Natural killer cell treated with Interleukin-12 subunit alpha and Interleukin-12 subunit beta and Interleukin-15 and Interleukin-18, amount 100 ng/mL, for 72 hours (primary cell): ENCODE data around the gene SNX1. TPM values are rescaled to one million over a fixed set of nuclear protein-coding genes. Genes with fewer than 3 reads are reported as not detected.
"Not testable (repeated sequence)": the region's sequence is repeated elsewhere in the genome, so short reads cannot be mapped to it uniquely, and the experiment has no call there.

ENCODE experiments used
- ATAC-seq, 2 donors: fragments of 150-1000 bp; cut with Tn5 transposase in 1 of 2; sonication (Bioruptor Pico), chemical (Tn5 transposase) in 1 of 2; 2 replicates each; pipeline ENCODE4 v1.10.0; 2021
- DNase-seq: peaks from one replicate; pipeline ENCODE4 v3.0.0; 2022; ENCODE audit warnings: low spot score
- H3K27ac Mint-ChIP-seq, 2 donors: 1 replicate in 1 of 2; 2 replicates in 1 of 2; pipeline ENCODE4 v1.8.0; 2022; ENCODE audit warnings: mixed read lengths in 2 of 2, mild to moderate bottlenecking in 1 of 2, moderate library complexity in 1 of 2
- H3K27me3 Mint-ChIP-seq, 2 donors: 1 replicate in 1 of 2; 2 replicates in 1 of 2; pipeline ENCODE4 v1.8.0; 2022; ENCODE audit warnings: mixed read lengths in 2 of 2
- H3K36me3 Mint-ChIP-seq: one replicate; pipeline ENCODE4 v1.8.0; 2022; ENCODE audit warnings: mixed read lengths
- H3K4me1 Mint-ChIP-seq, 2 donors: 1 replicate in 1 of 2; 2 replicates in 1 of 2; pipeline ENCODE4 v1.8.0; 2022; ENCODE audit warnings: low read depth in 2 of 2, mixed read lengths in 2 of 2, mild to moderate bottlenecking in 1 of 2
- H3K4me3 Mint-ChIP-seq: one replicate; pipeline ENCODE4 v1.8.0; 2022; ENCODE audit warnings: mixed read lengths
- H3K9me3 Mint-ChIP-seq: 2 replicates; pipeline ENCODE4 v1.8.0; 2022; ENCODE audit warnings: mixed read lengths
- total RNA-seq, 2 donors: library from RNA; stranded (reverse); gene quantifications; one replicate each; pipeline ENCODE4 v1.2.3, GENCODE V29; 2022

The SNX1 gene
- total RNA-seq, 2 donors from 2014 or later: 119 to 132 TPM

DNA sequence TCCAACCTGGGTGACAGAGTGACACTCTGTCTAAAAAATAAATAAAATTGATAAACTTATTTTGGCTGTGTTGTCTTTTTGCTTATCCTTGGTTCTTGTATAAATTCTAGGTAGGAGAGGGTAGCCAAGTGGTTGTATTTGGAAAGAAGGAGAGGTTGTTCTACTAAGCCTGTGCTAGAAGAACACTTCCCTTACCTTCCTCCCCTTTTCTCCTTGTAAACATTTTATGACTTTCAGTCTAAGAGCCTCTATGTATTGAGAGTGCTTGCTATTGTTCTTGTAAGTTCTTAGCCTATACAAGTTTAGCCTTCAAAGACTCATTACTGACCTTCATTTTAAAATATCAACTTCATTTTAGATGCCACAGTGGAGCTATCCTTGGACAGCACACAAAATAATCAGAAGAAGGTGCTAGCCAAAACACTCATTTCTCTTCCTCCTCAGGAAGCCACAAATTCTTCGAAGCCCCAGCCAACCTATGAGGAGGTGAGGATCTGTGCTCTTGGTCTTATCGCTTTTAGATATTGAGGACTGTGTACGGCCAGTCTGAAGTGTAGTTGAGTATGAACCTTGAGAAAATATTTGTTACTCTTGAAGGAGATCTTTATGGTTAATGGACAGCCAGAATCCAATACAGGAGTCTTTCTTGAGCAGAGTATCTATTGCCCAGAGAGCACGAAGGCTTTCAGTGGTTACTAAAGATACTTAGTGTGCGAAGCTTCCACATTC lies 22.1 kb downstream of the SNX1 start:
- Mint-ChIP-seq H3K27ac (no peak overlapping the region), H3K9me3 (no peaks in the 10 kb centered on the region), H3K4me3 (no peak overlapping the region), H3K36me3 (peaks cover 31% of the 10 kb centered on the region), H3K27me3 (no peaks in the 10 kb centered on the region), H3K4me1 (peaks cover 9% of the 10 kb centered on the region in 2 donors)
- DNase-seq (no peak), ATAC-seq (peak in 1 of 2 donors; percentile 33)

DNA sequence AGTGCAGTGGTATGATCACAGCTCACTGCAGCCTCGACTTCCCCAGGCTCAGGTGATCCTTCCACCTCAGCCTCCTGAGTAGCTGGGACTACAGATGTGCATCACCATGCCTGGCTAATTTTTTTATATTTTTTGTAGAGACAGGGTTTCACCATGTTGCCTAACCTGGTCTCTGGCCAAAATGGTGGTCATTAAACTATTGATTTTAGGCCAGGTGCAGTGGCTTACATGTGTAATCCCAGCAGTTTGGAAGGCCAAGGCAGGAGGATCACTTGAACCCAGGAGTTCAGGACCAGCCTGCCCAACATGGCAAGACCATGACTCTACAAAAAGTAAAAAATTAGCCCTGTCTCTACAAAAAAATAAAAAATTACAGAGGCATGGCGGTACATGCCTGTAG lies 24.5 kb downstream of the SNX1 start:
- not testable (repeated sequence) for DNase-seq, H3K9me3 Mint-ChIP-seq, ATAC-seq, H3K27ac Mint-ChIP-seq, H3K27me3 Mint-ChIP-seq, H3K4me1 Mint-ChIP-seq, H3K4me3 Mint-ChIP-seq
- H3K36me3 Mint-ChIP-seq: peaks cover 16% of the 10 kb centered on the region

DNA sequence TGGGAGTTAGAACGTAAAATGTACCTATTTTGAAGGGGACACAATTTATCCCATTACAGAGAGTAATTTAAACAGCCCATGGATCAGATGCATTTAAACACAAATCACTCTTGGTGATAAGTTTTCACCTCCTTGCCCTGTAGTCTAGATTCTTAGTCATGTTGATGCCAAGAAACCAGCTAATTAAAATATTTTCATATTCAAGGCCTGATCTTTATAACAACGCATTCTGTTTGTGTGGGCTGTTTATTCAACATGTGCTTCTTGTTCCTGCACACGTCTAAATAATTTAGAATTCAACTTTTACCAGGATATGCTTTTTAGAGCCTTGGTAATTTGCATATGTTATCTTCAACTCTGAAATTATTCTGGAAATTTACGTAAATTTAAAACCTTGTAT lies 25.8 kb downstream of the SNX1 start:
- ATAC-seq (no peak), DNase-seq (no peak)
- Mint-ChIP-seq H3K36me3 (peaks cover 16% of the 10 kb centered on the region), H3K4me1 (peaks cover 7 to 9% of the 10 kb centered on the region in 2 donors), H3K4me3 (no peak overlapping the region), H3K27ac (no peak overlapping the region), H3K9me3 (no peaks in the 10 kb centered on the region), H3K27me3 (no peaks in the 10 kb centered on the region)

DNA sequence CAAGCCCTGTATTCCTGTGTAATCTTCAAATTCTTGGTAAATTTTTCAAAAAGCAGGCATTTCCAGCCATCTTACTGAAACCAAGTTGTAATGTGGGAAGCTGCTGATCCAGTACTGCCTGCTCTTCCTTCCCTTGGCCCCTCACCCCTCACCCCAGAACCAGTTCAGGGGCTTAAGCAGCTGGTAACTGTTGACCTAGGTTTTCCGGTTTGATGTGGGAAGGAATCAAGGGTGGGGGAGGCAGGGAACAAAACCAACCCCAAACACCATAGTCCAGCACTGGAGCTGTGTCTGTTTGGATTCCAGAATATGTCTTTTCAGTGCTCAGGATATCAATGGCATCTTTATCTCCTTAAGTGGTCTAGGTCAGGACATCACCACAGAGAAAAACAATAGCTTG lies 26.7 kb downstream of the SNX1 start:
- Mint-ChIP-seq H3K9me3 (no peaks in the 10 kb centered on the region), H3K4me1 (peaks cover 7 to 9% of the 10 kb centered on the region in 2 donors), H3K36me3 (peaks cover 20% of the 10 kb centered on the region), H3K27me3 (no peaks in the 10 kb centered on the region), H3K27ac (no peak overlapping the region), H3K4me3 (no peak overlapping the region)
- no peak for ATAC-seq
- no peak for DNase-seq

DNA sequence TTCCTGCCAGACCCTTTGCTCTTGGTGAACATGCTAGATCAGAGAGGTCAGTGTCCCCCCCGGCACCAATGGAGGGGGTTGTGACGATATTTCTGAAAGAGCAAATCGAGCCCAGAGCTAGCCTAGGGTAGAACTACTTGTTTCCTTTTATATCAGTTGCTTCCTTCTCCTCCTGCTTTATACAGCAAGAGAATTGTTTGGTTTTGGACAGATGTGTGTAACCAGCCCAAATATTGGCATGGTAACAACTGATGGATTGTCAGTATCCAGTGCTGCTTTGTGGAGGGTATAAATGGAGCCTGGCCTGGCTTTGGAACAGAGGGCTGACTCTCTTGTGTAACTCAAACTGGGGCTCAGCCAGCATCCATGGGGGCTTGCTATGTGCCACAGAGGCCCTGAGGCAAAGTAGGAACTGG lies 27.2 kb downstream of the SNX1 start:
- ATAC-seq (no peak), DNase-seq (no peak)
- no peaks in the 10 kb centered on the region for H3K9me3 Mint-ChIP-seq
- H3K27ac Mint-ChIP-seq: no peak overlapping the region
- no peaks in the 10 kb centered on the region for H3K27me3 Mint-ChIP-seq
- peaks cover 22% of the 10 kb centered on the region for H3K36me3 Mint-ChIP-seq
- peaks cover 8 to 9% of the 10 kb centered on the region in 2 donors for H3K4me1 Mint-ChIP-seq
- H3K4me3 Mint-ChIP-seq: no peak overlapping the region

DNA sequence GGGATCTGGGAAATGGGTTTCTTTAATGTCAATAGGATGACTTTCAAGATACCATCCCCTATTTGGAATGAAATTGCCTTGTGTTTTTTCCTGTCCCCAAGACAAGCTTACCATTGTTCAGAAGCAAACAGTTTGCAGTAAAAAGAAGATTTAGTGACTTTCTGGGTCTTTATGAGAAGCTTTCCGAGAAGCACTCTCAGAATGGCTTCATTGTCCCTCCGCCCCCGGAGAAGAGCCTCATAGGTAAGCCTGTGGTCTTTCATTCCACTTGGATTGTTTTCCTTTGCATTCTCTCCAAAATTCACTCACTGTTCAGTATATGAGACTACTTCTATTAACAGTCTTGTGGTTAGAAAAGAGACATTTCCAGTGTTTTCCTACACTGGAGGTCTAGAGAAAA lies 30.2 kb downstream of the SNX1 start:
- ATAC-seq (no peak), DNase-seq (no peak)
- no peak overlapping the region for H3K4me3 Mint-ChIP-seq
- peaks cover 4 to 8% of the 10 kb centered on the region in 2 donors for H3K4me1 Mint-ChIP-seq
- H3K36me3 Mint-ChIP-seq: peaks cover 16% of the 10 kb centered on the region
- no peaks in the 10 kb centered on the region for H3K9me3 Mint-ChIP-seq
- H3K27me3 Mint-ChIP-seq: no peaks in the 10 kb centered on the region
- H3K27ac Mint-ChIP-seq: no peak overlapping the region

DNA sequence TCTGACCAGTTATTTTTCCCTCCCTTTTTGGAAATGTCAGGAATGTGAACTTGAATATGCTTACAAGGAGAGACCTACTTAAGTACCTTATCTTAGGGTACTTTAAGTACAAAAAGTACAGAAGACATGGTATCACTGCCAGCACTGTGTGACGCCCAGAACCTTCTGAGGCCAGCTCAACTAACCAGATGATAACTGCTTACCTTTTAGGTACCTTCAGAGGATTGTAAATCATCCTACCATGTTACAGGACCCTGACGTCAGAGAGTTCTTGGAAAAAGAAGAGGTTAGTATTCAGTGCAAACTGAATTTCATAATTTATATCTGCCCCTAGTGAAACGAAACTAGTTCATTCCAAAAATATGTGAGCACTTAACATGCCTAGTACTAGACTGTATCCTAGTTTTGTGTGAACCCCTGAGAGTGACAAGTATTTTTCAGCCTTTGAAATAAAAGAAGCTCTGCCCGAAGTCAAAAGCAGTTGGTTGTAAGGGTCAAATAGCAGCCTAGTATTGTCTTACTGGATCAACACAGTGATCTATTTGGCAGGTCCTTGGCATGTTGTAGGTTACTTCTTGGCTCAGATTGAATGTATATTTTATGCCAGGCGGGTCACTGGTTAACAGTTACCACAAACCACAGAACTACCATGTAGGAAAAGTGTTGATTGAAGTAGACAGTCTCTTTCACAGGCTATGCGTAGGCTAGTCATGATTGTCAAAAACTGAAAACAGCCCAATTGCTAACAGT lies 31.9 kb downstream of the SNX1 start:
- Mint-ChIP-seq H3K4me1 (peaks cover 4 to 8% of the 10 kb centered on the region in 2 donors), H3K27ac (no peak overlapping the region), H3K27me3 (no peaks in the 10 kb centered on the region), H3K36me3 (peaks cover 18% of the 10 kb centered on the region), H3K4me3 (no peak overlapping the region), H3K9me3 (no peaks in the 10 kb centered on the region)
- DNase-seq (no peak), ATAC-seq (no peak)

DNA sequence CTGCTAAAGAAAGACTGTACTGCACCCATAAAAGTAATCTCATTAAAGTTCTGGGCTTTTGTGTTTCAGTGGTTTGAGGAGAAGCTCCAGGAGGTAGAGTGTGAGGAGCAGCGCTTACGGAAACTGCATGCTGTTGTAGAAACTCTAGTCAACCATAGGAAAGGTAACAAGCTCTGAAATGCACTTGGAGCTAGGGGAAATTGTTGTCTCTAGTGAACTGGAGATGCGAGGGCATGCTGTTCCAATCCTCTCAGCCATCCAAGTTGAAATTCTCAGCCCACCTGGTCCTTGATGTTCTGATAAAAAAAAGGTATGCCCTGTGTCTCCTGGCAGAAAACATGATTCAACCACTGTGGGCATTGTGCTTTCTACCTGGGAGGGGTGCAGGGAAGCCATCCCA lies 34.4 kb downstream of the SNX1 start:
- H3K9me3 Mint-ChIP-seq: no peaks in the 10 kb centered on the region
- H3K27me3 Mint-ChIP-seq: no peaks in the 10 kb centered on the region
- H3K36me3 Mint-ChIP-seq: peaks cover 18% of the 10 kb centered on the region
- no peak overlapping the region for H3K27ac Mint-ChIP-seq
- H3K4me3 Mint-ChIP-seq: no peak overlapping the region
- DNase-seq (no peak), ATAC-seq (no peak)
- H3K4me1 Mint-ChIP-seq: peaks cover 4 to 8% of the 10 kb centered on the region in 2 donors

DNA sequence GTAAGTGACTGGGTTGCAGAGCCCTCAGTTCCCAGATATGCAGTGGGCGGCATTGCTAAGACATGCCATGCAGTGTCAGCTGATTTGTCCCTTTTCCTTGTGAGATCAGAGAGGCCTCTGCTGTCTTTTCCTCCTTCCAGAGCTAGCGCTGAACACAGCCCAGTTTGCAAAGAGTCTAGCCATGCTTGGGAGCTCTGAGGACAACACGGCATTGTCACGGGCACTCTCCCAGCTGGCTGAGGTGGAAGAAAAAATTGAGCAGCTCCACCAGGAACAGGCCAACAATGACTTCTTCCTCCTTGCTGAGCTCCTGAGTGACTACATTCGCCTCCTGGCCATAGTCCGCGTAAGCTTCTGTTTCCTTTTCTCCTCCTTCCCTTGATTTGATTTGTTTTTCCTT lies 35.8 kb downstream of the SNX1 start:
- no peak overlapping the region for H3K4me3 Mint-ChIP-seq
- no peaks in the 10 kb centered on the region for H3K9me3 Mint-ChIP-seq
- no peaks in the 10 kb centered on the region for H3K27me3 Mint-ChIP-seq
- DNase-seq (no peak), ATAC-seq (no peak)
- H3K4me1 Mint-ChIP-seq: peaks cover 4 to 8% of the 10 kb centered on the region in 2 donors
- no peak overlapping the region for H3K27ac Mint-ChIP-seq
- H3K36me3 Mint-ChIP-seq: peaks cover 18% of the 10 kb centered on the region

DNA sequence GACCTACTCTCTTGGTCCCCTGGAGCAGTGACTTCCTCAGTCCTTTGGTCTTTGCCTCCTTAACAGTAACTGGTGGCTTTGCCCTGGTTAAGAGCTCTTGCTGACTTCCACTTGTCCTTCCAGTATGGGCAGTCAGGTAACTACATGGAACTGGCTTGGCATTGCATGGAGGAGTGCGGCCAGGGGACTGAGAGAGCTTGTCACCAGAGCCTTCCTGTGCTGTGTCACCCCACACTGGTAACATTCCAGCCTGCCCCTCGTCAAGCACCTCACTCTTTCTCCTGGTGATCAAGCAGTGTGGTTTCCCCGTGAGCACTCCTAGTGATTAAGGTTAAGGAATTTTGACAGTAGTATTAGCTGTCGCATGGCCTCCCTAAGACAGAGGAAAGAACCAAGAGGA lies 36.4 kb downstream of the SNX1 start:
- Mint-ChIP-seq H3K27ac (no peak overlapping the region), H3K36me3 (peaks cover 16% of the 10 kb centered on the region), H3K4me1 (peaks cover 4 to 8% of the 10 kb centered on the region in 2 donors), H3K9me3 (no peaks in the 10 kb centered on the region), H3K27me3 (no peaks in the 10 kb centered on the region), H3K4me3 (no peak overlapping the region)
- ATAC-seq: no peak
- no peak for DNase-seq

DNA sequence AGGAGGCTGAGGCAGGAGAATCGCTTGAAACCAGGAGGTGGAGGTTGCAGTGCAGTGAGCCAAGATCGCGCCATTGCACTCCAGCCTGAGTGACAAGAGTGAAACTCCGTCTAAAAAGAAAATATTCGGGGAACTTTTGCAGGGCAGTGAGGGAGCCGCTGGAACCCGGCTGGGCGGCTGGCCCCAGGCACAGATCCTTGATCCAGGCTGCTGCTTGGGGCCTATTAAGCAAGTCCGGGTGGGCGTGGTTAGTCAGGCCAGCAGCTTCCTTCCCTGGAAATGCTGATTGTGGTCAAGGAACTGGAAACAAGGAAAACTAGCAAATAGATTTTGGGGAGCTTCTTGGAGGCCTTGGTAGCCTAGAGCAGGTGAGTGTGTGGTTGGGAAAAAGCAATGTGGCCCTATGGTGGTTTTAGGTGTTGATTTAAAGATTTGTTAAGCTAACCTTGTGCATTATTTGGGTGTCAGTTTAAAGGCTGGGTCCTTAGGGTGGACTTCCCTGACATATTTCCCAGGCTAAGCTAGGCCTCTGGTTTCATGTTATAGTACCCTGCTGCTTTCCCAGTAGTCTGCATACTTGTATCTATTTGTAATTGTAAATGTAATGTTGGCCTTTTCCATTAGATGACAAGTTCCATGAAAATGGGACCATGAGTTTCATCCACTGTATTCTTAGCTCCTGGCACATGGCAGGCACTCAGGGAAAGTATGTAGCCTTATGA lies 38.0 kb downstream of the SNX1 start:
- Mint-ChIP-seq H3K9me3 (no peaks in the 10 kb centered on the region), H3K27ac (no peak overlapping the region), H3K4me1 (no peaks in the 10 kb centered on the region), H3K27me3 (no peaks in the 10 kb centered on the region), H3K4me3 (no peak overlapping the region), H3K36me3 (peaks cover 14% of the 10 kb centered on the region)
- ATAC-seq (no peak), DNase-seq (no peak)

DNA sequence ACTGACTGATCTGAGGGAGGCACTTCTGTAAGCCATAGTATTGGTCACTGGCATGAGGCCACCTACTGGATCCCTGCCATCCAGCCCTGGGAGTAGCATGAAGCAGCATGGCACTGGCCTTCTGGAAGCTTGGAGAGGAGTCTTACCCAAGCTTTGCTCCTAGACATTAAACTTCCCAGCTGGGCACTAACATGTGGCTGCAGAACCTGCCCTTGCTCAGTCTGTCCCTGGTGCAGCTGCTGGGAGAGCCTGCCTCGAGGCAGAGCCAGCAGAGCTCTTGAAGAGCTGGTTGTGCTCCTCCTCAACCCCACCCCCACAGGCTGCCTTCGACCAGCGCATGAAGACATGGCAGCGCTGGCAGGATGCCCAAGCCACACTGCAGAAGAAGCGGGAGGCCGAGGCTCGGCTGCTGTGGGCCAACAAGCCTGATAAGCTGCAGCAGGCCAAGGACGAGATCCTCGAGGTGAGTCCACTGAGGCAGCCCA lies 38.6 kb downstream of the SNX1 start:
- ATAC-seq: no peak
- DNase-seq: no peak
- Mint-ChIP-seq H3K4me3 (no peak overlapping the region), H3K27ac (no peak overlapping the region), H3K27me3 (no peaks in the 10 kb centered on the region), H3K36me3 (peaks cover 14% of the 10 kb centered on the region), H3K4me1 (no peaks in the 10 kb centered on the region), H3K9me3 (no peaks in the 10 kb centered on the region)

DNA sequence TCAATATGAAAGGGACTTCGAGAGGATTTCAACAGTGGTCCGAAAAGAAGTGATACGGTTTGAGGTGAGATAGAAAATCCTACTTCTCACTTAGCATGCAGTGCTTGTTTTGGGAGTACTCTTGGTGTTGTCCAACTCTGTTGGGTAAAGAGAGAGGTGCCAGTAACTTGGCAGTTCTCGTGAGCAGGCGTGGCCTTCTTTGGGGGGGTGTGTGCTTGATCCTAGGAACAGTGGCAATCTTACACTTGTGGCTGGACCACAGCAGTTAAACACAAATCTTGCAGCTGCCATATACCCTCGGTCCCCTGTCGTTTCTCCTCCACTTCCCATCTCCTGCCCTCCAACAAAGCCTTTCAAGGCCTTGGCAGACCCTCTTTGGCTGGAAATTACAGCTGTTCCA lies 40.6 kb downstream of the SNX1 start:
- no peak for ATAC-seq
- H3K27ac Mint-ChIP-seq: no peak overlapping the region

More for the DNA sequence above, 40.6 kb downstream of the SNX1 start:
- Mint-ChIP-seq H3K36me3 (peaks cover 14% of the 10 kb centered on the region), H3K27me3 (no peaks in the 10 kb centered on the region), H3K4me3 (no peak overlapping the region), H3K4me1 (no peaks in the 10 kb centered on the region), H3K9me3 (no peaks in the 10 kb centered on the region)
- no peak for DNase-seq
